GM21619 (cell line): ENCODE measurements around the gene ERC2.
A peak's percentile ranks its signal among the peaks of the same experiment; 100 is the strongest.

ENCODE experiments used
- ATAC-seq: cut with Tn5 transposase; IDR thresholded peaks from one replicate; pipeline ENCODE4 v1.9.1; 2021; ENCODE audit not compliant: unreplicated experiment

ERC2 gene

GRCh38 chr3:55725681-55726500 lies 742.4 kb downstream of the ERC2 start:
- no peak for ATAC-seq

DNA sequence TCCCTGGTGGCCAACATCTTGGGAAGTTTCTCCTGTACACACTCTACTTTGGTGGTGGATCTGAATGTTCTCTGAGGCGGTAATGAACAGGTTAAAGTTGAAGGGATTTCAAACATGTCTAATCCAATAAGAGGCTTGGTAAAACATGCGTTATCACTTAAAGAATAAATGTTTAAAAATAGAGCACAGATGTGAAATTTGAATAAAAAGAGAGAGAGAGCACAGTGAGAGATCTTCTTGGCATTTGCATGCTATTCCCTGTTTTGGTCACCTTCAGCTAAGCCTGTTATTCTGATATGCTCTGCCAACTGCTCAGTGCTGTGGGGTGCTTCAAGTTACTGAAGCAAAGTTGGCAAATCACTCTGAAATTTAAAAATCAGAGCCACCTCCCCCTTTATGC lies 743.4 kb downstream of the ERC2 start:
- ATAC-seq = peak; percentile 63

- no peak for ATAC-seq
Measured at GRCh38 chr3:55724407-55724784, 743.9 kb downstream of the ERC2 start.

GRCh38 chr3:55723653-55724406 lies 744.4 kb downstream of the ERC2 start:
- ATAC-seq = no peak

GRCh38 chr3:55721716-55722484 lies 746.4 kb downstream of the ERC2 start:
- ATAC-seq = no peak

GRCh38 chr3:55720614-55721013 lies 747.7 kb downstream of the ERC2 start:
- no peak for ATAC-seq

GRCh38 chr3:55719508-55719907 lies 748.8 kb downstream of the ERC2 start:
- no peak for ATAC-seq

DNA sequence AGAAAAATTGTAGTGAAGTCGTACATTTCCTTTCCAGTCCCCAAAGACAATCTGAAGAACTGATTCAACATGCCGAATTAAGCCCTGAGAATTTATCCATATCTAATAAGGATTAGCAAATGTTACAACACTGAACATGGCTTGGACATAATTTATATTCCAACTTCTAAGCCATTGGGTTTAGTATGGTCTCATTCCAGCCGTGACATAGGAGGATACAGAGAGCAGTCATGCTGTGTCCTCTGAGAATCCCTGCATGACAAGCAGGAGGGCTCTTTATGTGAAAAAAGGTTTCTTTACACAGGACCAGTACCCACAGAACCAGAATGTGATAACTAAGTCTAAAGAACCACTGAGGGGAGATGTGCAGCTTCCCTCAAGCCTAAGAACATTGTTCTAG lies 749.3 kb downstream of the ERC2 start:
- ATAC-seq = no peak

DNA sequence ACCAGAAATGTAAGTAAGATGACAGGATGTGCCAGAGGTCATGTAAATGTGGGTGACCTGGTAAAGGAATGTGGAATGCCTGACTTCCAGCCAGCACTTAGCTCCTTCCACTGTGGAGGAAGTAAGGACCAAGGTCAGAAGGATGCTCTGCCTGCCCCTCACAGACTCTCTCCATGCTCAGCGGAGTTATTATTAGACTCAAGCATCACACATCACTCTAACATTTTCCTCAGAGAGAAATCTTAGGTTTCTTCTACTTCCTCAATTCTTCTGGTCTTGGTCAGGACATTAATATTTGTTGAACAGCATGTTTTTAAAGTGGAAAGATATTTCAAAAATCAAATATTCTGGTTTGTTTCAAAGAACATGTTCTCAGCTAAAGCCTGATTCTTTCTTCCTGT lies 749.7 kb downstream of the ERC2 start:
- no peak for ATAC-seq

DNA sequence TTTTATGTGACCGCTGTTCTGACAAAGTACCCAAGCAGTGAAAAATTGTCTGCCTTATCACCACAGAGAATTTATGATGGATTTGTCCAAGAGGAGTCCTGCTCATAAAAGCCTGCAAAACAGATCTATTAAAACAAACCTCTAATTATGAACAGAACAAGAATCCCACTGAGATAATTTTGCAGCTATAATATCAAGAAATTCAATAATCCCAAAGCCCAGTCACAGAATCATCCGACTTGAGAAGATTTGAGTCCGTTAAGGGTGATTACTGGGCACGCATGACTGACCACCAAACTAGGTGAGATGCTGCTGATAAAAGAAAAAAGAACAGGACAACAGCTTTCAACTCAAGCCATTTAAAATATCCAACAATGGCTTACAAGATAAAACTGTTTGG lies 750.2 kb downstream of the ERC2 start:
- ATAC-seq = no peak

- ATAC-seq = no peak
Measured at GRCh38 chr3:55717481-55717880, 750.8 kb downstream of the ERC2 start.

DNA sequence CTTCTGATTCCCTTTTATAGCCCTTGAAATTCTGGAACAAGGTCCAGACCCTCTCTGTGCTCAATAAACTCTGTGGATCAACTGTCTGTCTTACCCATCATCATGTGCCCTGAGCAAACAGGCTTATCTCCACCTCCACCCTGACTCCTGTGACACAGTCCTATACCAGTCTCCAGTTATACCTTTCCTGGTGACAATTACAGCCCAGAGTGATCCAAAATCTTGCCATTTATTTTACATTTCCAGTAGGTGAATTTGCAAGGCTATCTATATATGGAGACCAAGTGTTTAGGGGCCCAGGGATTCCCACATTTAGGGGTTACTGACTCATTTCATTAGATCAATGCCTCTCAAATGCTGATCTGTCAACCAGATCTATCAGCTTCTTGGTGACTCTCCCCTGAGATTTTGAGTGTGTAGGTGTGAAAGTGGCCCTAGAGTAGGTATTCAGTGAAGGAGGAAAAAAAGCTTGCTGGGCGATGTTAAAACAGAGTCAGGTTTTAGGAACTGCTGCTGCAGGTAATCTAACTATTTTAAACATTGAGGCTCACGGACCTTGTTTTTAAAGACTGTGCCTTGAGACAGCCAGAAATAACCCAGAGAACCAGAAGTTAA lies 751.5 kb downstream of the ERC2 start:
- no peak for ATAC-seq

- ATAC-seq = no peak
Measured at GRCh38 chr3:55716044-55716443, 752.2 kb downstream of the ERC2 start.

DNA sequence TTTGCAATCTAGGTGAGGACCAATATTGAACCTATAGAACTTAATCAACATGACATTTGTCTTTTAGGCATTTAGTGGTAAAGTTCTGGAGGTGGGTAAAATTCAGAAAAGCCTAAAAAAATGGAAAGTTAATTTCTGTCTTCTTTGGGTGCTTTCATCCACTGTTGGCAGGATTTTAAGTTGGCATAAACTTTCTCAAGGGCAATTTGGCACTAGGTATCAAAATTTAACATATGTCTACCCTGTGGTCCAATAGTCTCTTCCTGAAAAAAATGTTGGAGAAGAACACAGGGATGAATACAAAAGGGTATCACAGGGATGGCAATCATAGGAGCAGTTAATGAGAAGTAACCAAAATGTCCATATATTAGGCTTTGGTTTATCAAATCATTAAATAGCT lies 754.2 kb downstream of the ERC2 start:
- no peak for ATAC-seq

DNA sequence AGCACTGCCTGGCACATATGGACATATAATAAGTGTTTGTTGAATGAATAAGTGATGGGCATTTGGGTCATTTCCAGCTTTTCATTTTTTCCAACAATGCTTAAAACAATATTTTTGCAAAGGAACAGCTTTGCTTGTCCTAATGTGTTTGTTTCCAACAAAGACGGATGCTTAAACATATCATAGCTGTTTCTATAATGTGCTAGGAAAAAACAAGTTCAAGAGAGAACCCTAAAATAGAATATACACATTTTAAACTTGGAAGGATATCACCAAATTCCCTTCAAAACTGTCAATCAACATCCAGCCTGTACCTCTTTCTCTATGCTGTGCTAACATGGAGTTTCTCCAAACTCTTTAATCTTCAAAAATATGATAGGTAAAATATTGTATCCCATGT lies 756.6 kb downstream of the ERC2 start:
- ATAC-seq = no peak

DNA sequence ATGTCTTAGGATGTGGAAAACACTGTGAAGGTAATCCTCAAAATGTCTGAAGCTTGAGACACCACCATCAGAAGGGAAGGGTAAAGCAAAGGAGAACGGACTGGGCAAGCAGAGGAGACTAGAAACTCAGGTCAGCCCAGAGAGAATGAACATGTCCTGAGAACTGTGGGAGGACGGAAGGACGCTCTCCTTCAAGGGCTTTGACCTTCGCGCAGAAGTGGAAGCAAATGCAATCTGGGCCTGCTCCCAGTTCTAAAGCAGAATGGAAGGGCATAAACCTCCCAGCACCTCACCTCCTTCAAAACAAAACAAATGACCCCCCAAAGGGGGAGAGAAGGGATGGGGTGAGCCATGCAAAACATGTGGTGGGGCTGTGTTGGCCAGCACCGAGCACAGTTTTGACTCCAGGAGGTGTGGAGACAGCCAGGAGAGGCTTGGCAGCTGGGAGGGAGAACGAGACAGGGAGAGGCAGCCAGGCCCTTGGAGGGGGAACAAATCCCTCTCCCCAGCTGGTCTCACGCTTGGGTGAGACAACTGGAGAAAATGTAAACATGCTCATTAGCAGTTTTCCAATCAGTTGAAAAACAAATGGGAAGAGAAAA lies 758.8 kb downstream of the ERC2 start:
- ATAC-seq = no peak

- no peak for ATAC-seq
Measured at GRCh38 chr3:55708921-55709320, 759.3 kb downstream of the ERC2 start.

GRCh38 chr3:55708242-55708641 lies 760.0 kb downstream of the ERC2 start:
- ATAC-seq = no peak

DNA sequence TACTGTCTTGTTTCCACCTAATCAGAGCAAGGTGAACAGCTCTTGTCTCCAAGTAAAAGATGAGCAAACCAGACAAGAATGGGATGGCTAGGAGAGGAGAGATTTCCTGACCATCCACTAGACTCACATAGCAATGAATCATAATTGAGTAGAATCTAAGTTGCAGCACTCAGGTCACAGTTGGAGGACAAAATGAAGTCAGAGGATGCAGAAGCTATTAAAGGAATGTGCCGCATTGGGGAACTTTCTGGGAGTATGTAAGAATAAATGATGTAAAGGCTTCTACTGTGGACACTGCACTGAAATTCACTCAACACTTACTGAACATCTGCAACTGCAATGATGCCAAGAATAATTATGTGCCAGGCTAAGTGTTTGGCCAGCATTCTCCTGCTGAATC lies 763.7 kb downstream of the ERC2 start:
- no peak for ATAC-seq

DNA sequence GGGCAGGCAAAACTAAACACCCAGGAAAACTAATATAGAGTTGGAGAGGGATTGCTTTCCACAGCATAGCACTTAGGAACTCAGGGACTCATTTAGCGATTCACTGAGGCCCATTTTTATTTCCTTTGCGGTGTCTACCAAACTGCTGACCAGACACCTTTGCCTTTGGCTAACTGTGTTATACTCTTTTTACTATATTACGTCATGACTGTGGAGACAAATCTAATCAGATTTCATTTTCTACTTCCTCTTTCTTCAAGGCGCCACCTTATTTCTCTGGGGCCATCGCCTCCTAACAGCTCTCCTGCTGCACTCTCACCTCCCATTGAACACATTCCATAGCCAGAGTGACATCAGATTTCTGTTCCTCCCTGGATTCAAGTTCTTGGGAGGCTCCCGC lies 765.4 kb downstream of the ERC2 start:
- no peak for ATAC-seq

- ATAC-seq = no peak
Measured at GRCh38 chr3:55701997-55702396, 766.3 kb downstream of the ERC2 start.
